ENCODE results near the gene PDZRN4.

PDZRN4 gene

DNA sequence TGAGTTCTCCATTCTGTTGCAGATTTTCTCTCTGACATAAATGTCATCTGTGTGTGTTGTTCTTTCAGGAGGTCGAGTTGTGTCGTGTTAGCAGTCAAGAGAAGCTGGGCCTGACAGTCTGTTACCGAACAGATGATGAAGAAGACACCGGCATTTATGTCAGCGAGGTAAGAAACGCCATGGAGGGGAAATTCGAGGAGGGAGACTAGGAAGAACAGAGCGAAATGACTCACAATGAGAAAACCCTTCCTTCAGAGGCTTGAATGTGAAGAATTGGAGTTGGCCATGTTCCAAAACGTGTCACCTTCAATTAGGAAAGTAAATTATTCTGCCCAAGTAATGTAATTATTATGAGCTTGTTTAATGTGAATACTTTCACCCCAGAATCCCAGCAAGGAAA, 364.5 kb downstream of the PDZRN4 start:
- Histone ChIP-seq H3K27ac (ENCODE audit: low read depth, low read length) (no peak overlapping the region), H3K4me1 (ENCODE audit: control insufficient read depth, insufficient read depth, low read length, unreplicated experiment) (no peaks in the 10 kb centered on the region), H2AFZ (ENCODE audit: low read length, unreplicated experiment) (no peak overlapping the region), H3K4me3 (ENCODE audit: low read depth, low read length) (no peak overlapping the region), H3K36me3 (ENCODE audit: insufficient read depth, low read length) (no peaks in the 10 kb centered on the region), H3K27me3 (ENCODE audit: insufficient read depth, low read length) (no peaks in the 10 kb centered on the region), H3K79me2 (ENCODE audit: control insufficient read depth, insufficient read depth, low read length, unreplicated experiment) (no peaks in the 10 kb centered on the region)

DNA sequence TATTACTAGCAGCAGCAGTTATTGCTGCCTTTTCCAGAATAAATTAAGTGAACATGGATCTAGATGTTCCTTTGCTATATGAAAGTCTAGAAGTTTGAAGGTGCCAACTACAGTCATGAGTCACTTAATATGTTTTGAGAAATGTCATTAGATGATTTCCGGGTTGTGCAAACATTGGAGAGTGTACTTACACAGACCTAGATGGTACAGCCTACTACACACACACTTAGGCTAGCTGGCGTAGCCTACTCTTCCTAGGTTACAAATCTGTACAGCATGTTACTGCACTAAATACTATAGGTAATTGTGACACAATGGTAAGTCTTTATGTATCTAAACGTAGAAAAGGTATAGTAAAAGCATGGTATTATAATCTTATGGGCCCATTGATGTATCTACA, 368.1 kb downstream of the PDZRN4 start:
- no peaks in the 10 kb centered on the region for H3K79me2 ChIP-seq (ENCODE audit: control insufficient read depth, insufficient read depth, low read length, unreplicated experiment)
- H3K27ac ChIP-seq (ENCODE audit: low read depth, low read length) = no peak overlapping the region
- no peaks in the 10 kb centered on the region for H3K4me1 ChIP-seq (ENCODE audit: control insufficient read depth, insufficient read depth, low read length, unreplicated experiment)
- no peaks in the 10 kb centered on the region for H3K27me3 ChIP-seq (ENCODE audit: insufficient read depth, low read length)
- no peak overlapping the region for H2AFZ ChIP-seq (ENCODE audit: low read length, unreplicated experiment)
- no peaks in the 10 kb centered on the region for H3K36me3 ChIP-seq (ENCODE audit: insufficient read depth, low read length)
- H3K4me3 ChIP-seq (ENCODE audit: low read depth, low read length) = no peak overlapping the region

DNA sequence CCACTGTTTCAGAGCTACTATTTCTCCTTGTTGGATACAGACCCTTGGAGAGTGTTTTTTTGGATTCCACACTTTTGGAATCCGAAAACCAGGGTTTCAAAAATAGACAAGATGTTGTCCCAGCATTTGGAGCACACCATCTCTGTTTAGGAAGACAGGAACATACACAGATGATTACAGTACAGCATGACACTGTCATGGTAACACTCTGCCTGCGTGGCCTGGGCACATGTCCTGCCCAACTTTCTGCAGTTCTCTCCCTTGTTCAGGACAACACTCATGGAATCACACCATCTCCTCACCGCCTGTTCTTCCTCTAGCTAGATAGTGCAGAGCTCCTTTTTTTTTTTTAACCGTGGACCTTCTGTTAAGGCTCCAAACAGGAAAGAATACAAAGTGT, 369.2 kb downstream of the PDZRN4 start:
- Histone ChIP-seq H3K4me1 (ENCODE audit: control insufficient read depth, insufficient read depth, low read length, unreplicated experiment) (no peaks in the 10 kb centered on the region), H3K27me3 (ENCODE audit: insufficient read depth, low read length) (no peaks in the 10 kb centered on the region), H2AFZ (ENCODE audit: low read length, unreplicated experiment) (no peak overlapping the region), H3K27ac (ENCODE audit: low read depth, low read length) (no peak overlapping the region), H3K79me2 (ENCODE audit: control insufficient read depth, insufficient read depth, low read length, unreplicated experiment) (no peaks in the 10 kb centered on the region), H3K4me3 (ENCODE audit: low read depth, low read length) (no peak overlapping the region), H3K36me3 (ENCODE audit: insufficient read depth, low read length) (no peaks in the 10 kb centered on the region)

DNA sequence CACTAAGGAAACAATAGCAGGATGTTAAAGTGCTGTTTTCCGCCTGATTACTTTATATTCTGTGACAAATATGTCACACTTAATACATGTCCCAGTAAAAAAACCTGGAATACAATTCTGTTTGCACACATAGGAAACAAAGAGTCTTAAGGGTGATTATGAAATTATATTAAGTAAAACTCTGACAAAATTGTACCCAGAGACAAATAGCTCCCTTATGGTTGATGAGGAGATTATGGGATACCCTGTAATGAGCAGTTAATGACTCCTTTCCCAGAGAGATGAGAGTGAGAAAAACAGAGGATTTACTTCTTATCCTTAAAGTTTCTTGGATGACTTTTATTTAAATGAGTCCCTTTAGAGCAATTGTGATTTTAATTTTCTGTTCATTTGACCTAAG, 370.6 kb downstream of the PDZRN4 start:
- Histone ChIP-seq H3K36me3 (ENCODE audit: insufficient read depth, low read length) (no peaks in the 10 kb centered on the region), H3K27me3 (ENCODE audit: insufficient read depth, low read length) (no peaks in the 10 kb centered on the region), H2AFZ (ENCODE audit: low read length, unreplicated experiment) (no peak overlapping the region), H3K79me2 (ENCODE audit: control insufficient read depth, insufficient read depth, low read length, unreplicated experiment) (no peaks in the 10 kb centered on the region), H3K4me3 (ENCODE audit: low read depth, low read length) (no peak overlapping the region), H3K27ac (ENCODE audit: low read depth, low read length) (no peak overlapping the region), H3K4me1 (ENCODE audit: control insufficient read depth, insufficient read depth, low read length, unreplicated experiment) (no peaks in the 10 kb centered on the region)

DNA sequence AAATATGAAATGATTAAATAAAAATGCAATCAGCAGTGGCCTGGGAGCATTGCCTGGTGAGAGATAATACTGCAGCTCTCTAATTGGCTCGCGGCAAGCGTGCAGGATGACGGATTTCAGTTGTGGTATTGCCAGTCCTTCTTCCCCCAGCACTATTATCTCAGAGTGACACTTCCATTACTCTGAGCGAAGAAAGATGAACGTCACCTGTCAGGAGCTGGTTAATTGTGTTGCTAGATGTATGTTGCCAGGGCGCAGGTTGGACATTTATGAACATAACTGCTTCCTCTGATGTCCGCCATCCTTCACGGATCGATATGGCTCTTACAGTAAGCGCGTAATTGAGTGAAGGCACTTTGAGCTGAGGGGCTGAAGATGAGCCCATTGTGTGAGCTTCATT, 374.9 kb downstream of the PDZRN4 start:
- H2AFZ ChIP-seq (ENCODE audit: low read length, unreplicated experiment) = no peak overlapping the region
- H3K27me3 ChIP-seq (ENCODE audit: insufficient read depth, low read length) = no peaks in the 10 kb centered on the region
- no peaks in the 10 kb centered on the region for H3K36me3 ChIP-seq (ENCODE audit: insufficient read depth, low read length)
- no peak overlapping the region for H3K4me3 ChIP-seq (ENCODE audit: low read depth, low read length)
- H3K79me2 ChIP-seq (ENCODE audit: control insufficient read depth, insufficient read depth, low read length, unreplicated experiment) = no peaks in the 10 kb centered on the region
- H3K4me1 ChIP-seq (ENCODE audit: control insufficient read depth, insufficient read depth, low read length, unreplicated experiment) = no peaks in the 10 kb centered on the region
- no peak overlapping the region for H3K27ac ChIP-seq (ENCODE audit: low read depth, low read length)

DNA sequence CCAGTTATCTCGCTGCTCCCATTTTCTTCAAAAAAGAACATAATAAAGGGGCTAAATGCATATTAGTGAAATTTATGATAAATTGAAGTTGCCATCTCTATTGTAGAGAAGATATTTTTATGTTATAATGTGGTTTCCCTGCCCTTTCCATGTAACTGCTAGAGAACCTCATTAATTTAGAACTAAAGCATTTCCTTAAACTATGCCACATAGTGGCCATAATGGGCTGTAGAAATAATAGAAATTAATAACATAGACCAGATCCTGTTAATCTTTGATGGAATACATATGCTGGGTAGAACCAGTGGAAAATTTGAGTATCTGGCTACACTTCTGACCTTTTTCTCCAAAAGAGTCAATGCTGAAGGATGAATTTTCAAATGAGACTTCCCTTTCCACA, 376.7 kb downstream of the PDZRN4 start:
- Histone ChIP-seq H3K27me3 (ENCODE audit: insufficient read depth, low read length) (no peaks in the 10 kb centered on the region), H3K27ac (ENCODE audit: low read depth, low read length) (no peak overlapping the region), H2AFZ (ENCODE audit: low read length, unreplicated experiment) (no peak overlapping the region)

DNA sequence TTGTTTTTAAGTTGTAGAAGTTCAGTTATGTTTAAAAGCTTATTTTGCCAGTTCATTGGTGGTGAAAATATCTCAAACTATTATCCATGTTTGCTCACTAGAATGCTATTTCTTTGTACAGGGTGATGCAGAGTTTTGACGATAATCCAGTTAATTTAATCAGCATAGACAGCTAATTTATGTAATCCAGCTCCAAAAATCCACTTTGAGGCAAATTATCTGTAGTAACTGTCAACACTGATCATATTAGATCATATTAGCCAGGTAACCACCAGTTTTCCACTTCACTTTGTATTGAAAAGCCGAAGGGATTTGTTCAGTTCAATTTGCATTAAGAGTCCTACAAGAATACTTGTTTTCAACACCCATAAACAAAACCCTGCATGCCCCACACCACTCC, 378.6 kb downstream of the PDZRN4 start:
- Histone ChIP-seq H3K4me1 (ENCODE audit: control insufficient read depth, insufficient read depth, low read length, unreplicated experiment) (no peaks in the 10 kb centered on the region), H3K36me3 (ENCODE audit: insufficient read depth, low read length) (no peaks in the 10 kb centered on the region), H3K4me3 (ENCODE audit: low read depth, low read length) (no peak overlapping the region), H3K27me3 (ENCODE audit: insufficient read depth, low read length) (no peaks in the 10 kb centered on the region), H2AFZ (ENCODE audit: low read length, unreplicated experiment) (no peak overlapping the region), H3K27ac (ENCODE audit: low read depth, low read length) (no peak overlapping the region), H3K79me2 (ENCODE audit: control insufficient read depth, insufficient read depth, low read length, unreplicated experiment) (no peaks in the 10 kb centered on the region)

More for the DNA sequence above, 376.7 kb downstream of the PDZRN4 start:
- H3K4me3 ChIP-seq (ENCODE audit: low read depth, low read length) = no peak overlapping the region
- no peaks in the 10 kb centered on the region for H3K4me1 ChIP-seq (ENCODE audit: control insufficient read depth, insufficient read depth, low read length, unreplicated experiment)
- H3K79me2 ChIP-seq (ENCODE audit: control insufficient read depth, insufficient read depth, low read length, unreplicated experiment) = no peaks in the 10 kb centered on the region
- H3K36me3 ChIP-seq (ENCODE audit: insufficient read depth, low read length) = no peaks in the 10 kb centered on the region

GRCh38 chr12:41573445-41573844, 385.3 kb downstream of the PDZRN4 start:
- H3K4me3 ChIP-seq (ENCODE audit: low read depth, low read length) = no peak overlapping the region
- no peak overlapping the region for H3K27ac ChIP-seq (ENCODE audit: low read depth, low read length)
- H3K79me2 ChIP-seq (ENCODE audit: control insufficient read depth, insufficient read depth, low read length, unreplicated experiment) = no peaks in the 10 kb centered on the region
- H2AFZ ChIP-seq (ENCODE audit: low read length, unreplicated experiment) = no peak overlapping the region
- H3K4me1 ChIP-seq (ENCODE audit: control insufficient read depth, insufficient read depth, low read length, unreplicated experiment) = no peaks in the 10 kb centered on the region
- H3K36me3 ChIP-seq (ENCODE audit: insufficient read depth, low read length) = no peaks in the 10 kb centered on the region
- H3K27me3 ChIP-seq (ENCODE audit: insufficient read depth, low read length) = no peaks in the 10 kb centered on the region

DNA sequence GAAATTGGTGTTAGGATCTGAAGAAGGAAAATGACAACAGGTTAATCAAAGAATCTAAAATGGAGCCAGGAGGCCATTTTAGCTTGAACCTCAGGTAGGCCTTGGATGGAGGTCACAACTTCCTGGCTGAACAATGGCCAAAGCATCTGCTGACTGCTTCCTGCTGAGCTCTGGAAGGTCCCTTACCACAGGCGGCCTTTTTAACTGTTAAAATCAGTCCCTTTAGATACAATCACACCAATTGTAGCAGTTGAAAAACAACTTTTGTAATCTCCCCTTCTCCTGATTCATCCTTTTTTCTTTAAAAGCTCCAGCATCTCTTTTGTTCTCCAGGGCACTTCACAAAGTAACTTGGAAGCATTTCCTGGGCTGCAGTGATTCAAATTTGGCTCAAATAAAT, 388.8 kb downstream of the PDZRN4 start:
- Histone ChIP-seq H3K4me1 (ENCODE audit: control insufficient read depth, insufficient read depth, low read length, unreplicated experiment) (no peaks in the 10 kb centered on the region), H3K36me3 (ENCODE audit: insufficient read depth, low read length) (no peaks in the 10 kb centered on the region), H3K27ac (ENCODE audit: low read depth, low read length) (no peak overlapping the region), H3K79me2 (ENCODE audit: control insufficient read depth, insufficient read depth, low read length, unreplicated experiment) (no peaks in the 10 kb centered on the region), H2AFZ (ENCODE audit: low read length, unreplicated experiment) (no peak overlapping the region), H3K27me3 (ENCODE audit: insufficient read depth, low read length) (no peaks in the 10 kb centered on the region), H3K4me3 (ENCODE audit: low read depth, low read length) (no peak overlapping the region)

DNA sequence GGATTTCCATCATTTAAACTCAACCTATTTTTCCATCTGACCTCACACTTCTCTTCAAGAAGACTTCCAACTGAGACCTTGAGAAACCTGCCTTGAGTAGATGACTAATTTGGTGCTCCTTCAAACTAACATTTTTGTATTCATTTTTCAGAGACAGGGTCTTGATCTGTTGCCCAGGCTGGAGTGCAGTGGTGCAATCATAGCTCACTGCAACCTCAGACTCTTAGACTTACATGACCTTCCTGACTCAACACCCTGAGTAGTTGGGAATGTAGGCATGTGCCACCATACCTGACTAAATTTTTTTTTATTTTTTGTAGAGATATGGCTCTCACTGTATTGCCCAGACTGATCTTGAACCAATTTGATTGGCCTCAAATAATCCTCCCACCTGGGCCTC, 389.9 kb downstream of the PDZRN4 start:
- no peaks in the 10 kb centered on the region for H3K4me1 ChIP-seq (ENCODE audit: control insufficient read depth, insufficient read depth, low read length, unreplicated experiment)
- H3K27me3 ChIP-seq (ENCODE audit: insufficient read depth, low read length) = no peaks in the 10 kb centered on the region
- H2AFZ ChIP-seq (ENCODE audit: low read length, unreplicated experiment) = no peak overlapping the region
- H3K79me2 ChIP-seq (ENCODE audit: control insufficient read depth, insufficient read depth, low read length, unreplicated experiment) = no peaks in the 10 kb centered on the region
- no peaks in the 10 kb centered on the region for H3K36me3 ChIP-seq (ENCODE audit: insufficient read depth, low read length)
- H3K27ac ChIP-seq (ENCODE audit: low read depth, low read length) = no peak overlapping the region
- H3K4me3 ChIP-seq (ENCODE audit: low read depth, low read length) = no peak overlapping the region

DNA sequence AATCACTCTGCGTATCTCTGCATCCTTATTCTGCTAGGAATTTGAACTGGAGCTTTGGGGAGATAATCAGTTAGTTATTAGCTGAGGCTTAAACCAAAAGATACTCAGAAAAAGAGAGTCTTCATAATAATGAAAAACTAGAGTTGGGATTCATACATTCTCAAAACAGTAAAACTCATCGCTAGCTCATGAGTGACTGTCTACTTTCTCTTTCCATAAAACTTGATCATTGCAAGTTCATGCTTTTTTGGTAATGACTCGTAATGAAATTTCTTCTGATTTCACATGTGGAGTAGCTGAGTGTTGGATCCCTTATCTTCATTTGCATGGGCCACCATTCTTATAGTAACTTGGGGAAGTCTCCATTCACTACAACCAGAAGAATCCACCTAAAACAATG, 397.7 kb downstream of the PDZRN4 start:
- no peaks in the 10 kb centered on the region for H3K4me1 ChIP-seq (ENCODE audit: control insufficient read depth, insufficient read depth, low read length, unreplicated experiment)
- no peak overlapping the region for H2AFZ ChIP-seq (ENCODE audit: low read length, unreplicated experiment)
- no peaks in the 10 kb centered on the region for H3K27me3 ChIP-seq (ENCODE audit: insufficient read depth, low read length)
- H3K27ac ChIP-seq (ENCODE audit: low read depth, low read length) = no peak overlapping the region
- no peaks in the 10 kb centered on the region for H3K36me3 ChIP-seq (ENCODE audit: insufficient read depth, low read length)
- no peak overlapping the region for H3K4me3 ChIP-seq (ENCODE audit: low read depth, low read length)
- H3K79me2 ChIP-seq (ENCODE audit: control insufficient read depth, insufficient read depth, low read length, unreplicated experiment) = no peaks in the 10 kb centered on the region

DNA sequence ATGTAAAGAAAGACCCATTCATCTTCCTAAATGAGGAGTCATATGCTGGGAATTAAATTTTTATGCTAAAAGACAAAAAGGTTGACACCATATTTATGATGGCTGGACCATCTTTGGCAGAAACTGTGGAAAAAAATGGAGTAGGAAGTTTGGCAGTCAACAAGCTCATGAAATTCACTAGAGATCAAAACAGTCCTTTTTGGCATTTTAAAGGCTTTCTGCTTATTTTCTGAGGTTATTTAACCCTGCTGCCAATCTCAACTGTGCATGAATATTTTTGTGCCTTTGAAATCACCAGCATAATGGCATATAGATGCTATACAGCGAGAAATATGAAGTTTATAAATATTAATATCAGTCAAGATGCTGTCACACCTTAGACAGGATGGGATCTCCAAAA, 399.5 kb downstream of the PDZRN4 start:
- H3K4me3 ChIP-seq (ENCODE audit: low read depth, low read length) = no peak overlapping the region
- H2AFZ ChIP-seq (ENCODE audit: low read length, unreplicated experiment) = no peak overlapping the region
- H3K79me2 ChIP-seq (ENCODE audit: control insufficient read depth, insufficient read depth, low read length, unreplicated experiment) = no peaks in the 10 kb centered on the region
- no peak overlapping the region for H3K27ac ChIP-seq (ENCODE audit: low read depth, low read length)
- no peaks in the 10 kb centered on the region for H3K4me1 ChIP-seq (ENCODE audit: control insufficient read depth, insufficient read depth, low read length, unreplicated experiment)
- H3K27me3 ChIP-seq (ENCODE audit: insufficient read depth, low read length) = no peaks in the 10 kb centered on the region
- H3K36me3 ChIP-seq (ENCODE audit: insufficient read depth, low read length) = no peaks in the 10 kb centered on the region

All from ACC112 (cell line).